Measurements from ENCODE around the gene NT5C2.
A peak's percentile ranks its signal among the peaks of the same experiment; 100 is the strongest.

The NT5C2 gene

DNA sequence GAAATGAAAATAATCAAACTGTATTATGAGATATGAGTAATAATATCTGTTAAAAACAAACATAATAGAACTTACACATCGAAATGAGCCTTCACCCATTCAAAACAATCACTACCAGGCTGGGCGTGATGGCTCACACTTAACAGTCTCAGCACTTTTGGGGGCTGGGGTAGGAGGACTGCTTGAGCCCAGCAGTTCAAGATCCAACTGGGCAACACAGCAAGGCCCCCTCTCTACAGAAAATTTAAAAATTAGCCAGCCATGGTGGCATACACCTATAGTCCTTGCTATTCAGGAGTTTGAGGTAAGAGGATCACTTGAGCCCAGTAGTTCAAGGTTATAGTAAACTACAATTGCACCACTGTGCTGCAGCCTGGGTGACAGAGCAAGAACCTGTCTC is 75.8 kb downstream of the NT5C2 start:
- no peak overlapping the region for H3K4me3 ChIP-seq (replicated peaks; ENCODE audit: low read depth, low read length)
- no peak for DNase-seq (ENCODE audit: low read depth)
- TF ChIP-seq, protein P1, sequence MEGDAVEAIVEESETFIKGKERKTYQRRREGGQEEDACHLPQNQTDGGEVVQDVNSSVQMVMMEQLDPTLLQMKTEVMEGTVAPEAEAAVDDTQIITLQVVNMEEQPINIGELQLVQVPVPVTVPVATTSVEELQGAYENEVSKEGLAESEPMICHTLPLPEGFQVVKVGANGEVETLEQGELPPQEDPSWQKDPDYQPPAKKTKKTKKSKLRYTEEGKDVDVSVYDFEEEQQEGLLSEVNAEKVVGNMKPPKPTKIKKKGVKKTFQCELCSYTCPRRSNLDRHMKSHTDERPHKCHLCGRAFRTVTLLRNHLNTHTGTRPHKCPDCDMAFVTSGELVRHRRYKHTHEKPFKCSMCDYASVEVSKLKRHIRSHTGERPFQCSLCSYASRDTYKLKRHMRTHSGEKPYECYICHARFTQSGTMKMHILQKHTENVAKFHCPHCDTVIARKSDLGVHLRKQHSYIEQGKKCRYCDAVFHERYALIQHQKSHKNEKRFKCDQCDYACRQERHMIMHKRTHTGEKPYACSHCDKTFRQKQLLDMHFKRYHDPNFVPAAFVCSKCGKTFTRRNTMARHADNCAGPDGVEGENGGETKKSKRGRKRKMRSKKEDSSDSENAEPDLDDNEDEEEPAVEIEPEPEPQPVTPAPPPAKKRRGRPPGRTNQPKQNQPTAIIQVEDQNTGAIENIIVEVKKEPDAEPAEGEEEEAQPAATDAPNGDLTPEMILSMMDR (IDR thresholded peaks at IDR 0.05; ENCODE audit: low read length, missing control alignments), result no peak

DNA sequence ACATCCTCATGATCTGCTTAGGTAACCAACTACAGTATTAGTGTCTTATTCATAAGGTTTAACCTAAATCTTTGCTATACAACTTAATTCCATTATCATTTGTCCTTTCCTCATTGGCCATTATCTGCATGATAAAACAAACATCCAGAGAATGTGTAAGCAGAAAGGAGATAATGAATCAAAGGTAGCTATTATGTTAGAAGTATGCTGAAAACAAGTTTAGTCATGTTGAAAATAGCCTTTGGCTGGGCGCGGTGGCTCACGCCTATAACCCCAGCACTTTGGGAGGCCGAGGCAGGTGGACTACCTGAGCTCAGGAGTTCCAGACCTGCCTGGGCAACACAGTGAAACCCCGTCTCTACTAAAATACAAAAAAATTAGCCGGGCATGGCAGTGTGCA is 78.2 kb downstream of the NT5C2 start:
- TF ChIP-seq, protein P1 (IDR thresholded peaks at IDR 0.05; ENCODE audit: low read length, missing control alignments), result no peak
- no peak overlapping the region for H3K4me3 ChIP-seq (replicated peaks; ENCODE audit: low read depth, low read length)
- DNase-seq (ENCODE audit: low read depth), result no peak

- TF ChIP-seq, protein P1 (IDR thresholded peaks at IDR 0.05; ENCODE audit: low read length, missing control alignments), result no peak
- DNase-seq (ENCODE audit: low read depth), result no peak
Observed at GRCh38 chr10:103111918-103112877, 80.9 kb downstream of the NT5C2 start.

DNA sequence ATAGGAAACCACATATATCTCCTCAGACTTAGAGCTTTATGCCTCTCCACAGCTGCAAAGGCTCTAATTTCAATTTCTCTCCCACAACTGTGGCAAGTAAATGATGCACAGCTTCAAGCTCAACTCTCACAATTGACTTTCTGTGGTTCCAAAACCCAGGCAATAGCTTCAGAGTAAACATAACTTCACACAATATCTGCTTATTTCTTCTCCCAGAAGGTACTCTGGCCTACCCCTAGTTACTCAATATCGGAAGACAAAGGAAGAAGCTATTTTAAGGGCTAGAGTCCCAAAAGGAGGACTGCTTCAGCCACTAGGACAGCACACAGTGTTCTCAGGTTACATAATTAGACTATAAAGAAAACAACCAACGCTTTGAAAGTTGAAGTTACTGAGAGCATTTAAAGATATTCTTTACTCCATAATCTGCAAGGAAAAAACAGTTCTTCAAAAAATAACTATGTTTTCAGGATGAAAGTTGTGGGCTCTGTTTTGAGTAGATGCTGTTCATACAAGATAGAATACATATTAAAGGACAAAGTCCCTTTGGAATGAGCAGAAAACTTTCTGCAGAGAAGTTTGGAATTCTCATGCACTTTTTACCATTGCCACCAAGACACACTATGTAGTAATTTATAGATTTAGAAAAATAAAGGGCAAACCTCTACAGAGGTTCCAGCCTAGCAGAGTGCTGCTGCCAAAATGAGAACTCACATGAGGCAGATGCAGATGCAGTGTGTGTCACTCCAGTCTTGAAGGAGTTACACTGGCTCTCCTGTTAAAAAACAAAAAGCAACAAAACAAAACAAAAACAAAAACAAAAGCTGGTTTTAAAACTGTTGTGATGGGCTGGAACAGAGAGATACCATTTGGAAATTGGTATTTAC is 81.8 kb downstream of the NT5C2 start:
- peak; percentile 57 for DNase-seq (ENCODE audit: low read depth)
- TF ChIP-seq, protein P1 (IDR thresholded peaks at IDR 0.05; ENCODE audit: low read length, missing control alignments), result no peak
- H3K4me3 ChIP-seq (replicated peaks; ENCODE audit: low read depth, low read length), result no peak overlapping the region

More at GRCh38 chr10:103111918-103112877, 80.9 kb downstream of the NT5C2 start:
- H3K4me3 ChIP-seq (replicated peaks; ENCODE audit: low read depth, low read length), result no peak overlapping the region

DNA sequence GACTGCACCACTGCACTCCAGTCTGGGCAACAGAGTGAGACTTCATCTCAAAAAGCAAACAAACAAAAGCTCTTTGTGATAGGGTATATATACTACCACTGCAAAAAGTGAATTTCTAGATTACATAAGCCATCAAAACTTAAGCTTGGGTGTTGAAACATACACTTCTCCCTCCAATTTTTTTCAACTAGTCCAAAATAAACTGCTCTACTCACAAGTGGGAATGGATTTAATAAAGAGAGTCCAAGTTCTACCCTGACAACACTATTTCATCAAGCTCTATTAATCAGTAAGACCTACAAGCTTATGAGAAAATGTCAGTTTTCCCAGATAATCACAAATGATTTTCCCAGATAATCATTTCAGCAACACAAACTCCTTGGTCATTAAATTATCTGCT is 82.7 kb downstream of the NT5C2 start:
- DNase-seq (ENCODE audit: low read depth), result no peak
- H3K4me3 ChIP-seq (replicated peaks; ENCODE audit: low read depth, low read length), result no peak overlapping the region
- TF ChIP-seq, protein P1 (IDR thresholded peaks at IDR 0.05; ENCODE audit: low read length, missing control alignments), result no peak

- H3K4me3 ChIP-seq (replicated peaks; ENCODE audit: low read depth, low read length), result no peak overlapping the region
- TF ChIP-seq, protein P1 (IDR thresholded peaks at IDR 0.05; ENCODE audit: low read length, missing control alignments), result no peak
- DNase-seq (ENCODE audit: low read depth), result no peak
Observed at GRCh38 chr10:103109821-103110220, 83.3 kb downstream of the NT5C2 start.

Data from fibroblast of pulmonary artery (primary cell).